GM19468 (cell line): ENCODE data around the gene GAK.
"Not testable (repeated sequence)": the region's sequence is repeated elsewhere in the genome, so short reads cannot be mapped to it uniquely, and the experiment has no call there.

ENCODE experiments used
- ATAC-seq: cut with Tn5 transposase; IDR thresholded peaks from one replicate; pipeline ENCODE4 v1.9.1; 2021; ENCODE audit warnings: mild to moderate bottlenecking, moderate library complexity, moderate number of reproducible peaks; ENCODE audit not compliant: unreplicated experiment; ENCODE audit errors: extremely low read depth

Gene GAK

DNA sequence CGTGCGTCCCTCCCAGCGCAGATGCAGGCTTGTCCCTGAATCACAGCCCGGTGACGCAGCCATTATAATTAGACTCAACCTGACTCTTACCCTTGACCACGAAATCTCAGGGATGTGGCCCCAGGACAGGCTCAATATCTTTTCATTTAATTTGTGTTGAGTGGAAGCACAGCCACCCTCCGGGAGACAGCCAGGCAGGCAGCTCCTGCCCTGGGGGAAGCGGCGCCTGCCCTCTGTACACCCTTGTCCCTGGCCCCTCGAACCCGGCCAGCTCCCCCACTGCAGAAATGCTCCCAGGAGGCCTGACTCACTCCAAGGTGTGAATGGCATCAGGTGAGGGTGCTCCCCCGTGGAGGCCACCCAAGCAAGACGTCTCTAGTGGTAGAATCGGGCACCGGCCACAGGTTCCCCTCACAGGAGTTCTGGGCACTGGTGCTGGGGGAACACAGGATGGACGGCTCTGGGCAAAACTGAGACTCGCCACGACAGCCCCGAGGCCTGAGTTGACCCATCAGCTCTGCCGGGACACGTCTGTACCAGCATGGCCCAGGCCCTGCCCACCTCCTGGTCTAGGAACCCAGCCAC lies 108.8 kb downstream of the GAK start:
- ATAC-seq = no peak

DNA sequence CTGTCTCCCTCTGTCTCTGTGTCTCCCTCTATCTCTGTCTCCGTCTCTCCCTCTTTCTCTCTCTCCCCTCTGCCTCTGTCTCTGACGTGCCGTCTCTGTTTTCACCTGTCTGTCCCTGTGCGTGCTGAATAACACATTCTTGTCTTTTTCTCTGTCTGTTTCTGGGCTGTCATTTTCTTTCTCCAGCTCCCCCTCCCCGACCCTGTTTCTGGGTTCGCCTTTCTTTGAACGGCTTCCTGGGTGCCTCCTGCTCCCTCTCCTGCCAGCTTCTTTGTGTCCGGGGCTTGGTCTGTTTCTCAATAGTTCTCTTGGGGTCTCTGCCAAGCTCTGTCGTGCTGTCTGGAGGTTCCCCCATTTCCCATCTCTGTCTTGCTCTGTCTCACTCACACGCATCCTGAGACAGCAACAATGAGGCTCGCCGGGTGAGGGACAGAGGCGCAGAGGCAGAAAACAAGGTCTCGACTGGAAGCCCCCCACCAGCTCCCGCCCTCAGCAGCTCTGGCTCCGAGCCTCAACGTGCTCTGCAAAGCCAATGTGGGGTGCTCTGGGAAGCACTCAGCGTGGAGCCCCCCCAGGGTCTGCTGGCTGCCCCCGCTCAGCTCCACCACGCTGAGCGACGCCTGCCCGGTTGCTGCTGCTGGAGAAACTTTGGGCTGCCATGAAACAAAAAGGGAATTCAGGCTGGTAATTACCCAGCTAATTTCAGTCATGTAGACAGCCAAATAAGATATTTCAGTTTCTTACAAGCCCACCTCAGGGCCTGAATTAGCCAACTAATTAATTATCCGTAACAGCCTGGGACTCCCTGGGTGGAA lies 109.5 kb downstream of the GAK start:
- ATAC-seq = no peak

DNA sequence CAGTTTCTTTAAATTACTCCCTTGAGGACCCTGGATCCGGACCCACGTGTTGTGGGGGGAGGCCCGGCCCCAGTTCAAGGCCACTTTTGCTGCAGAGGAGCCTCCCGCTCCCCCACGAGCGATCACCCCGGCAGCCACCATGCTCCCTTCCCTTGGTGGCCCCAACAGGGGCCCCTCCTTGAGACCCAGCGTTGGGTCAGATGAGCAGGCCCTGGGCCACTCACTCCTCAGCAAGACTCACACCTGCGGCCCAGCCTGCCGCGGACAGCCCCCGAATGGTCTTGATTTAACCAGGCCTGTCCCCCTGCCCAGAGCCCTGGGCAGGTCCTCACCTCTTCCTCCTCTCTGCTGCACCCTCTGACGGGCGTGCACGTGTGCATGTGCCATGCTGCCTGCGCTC lies 110.5 kb downstream of the GAK start:
- no peak for ATAC-seq

DNA sequence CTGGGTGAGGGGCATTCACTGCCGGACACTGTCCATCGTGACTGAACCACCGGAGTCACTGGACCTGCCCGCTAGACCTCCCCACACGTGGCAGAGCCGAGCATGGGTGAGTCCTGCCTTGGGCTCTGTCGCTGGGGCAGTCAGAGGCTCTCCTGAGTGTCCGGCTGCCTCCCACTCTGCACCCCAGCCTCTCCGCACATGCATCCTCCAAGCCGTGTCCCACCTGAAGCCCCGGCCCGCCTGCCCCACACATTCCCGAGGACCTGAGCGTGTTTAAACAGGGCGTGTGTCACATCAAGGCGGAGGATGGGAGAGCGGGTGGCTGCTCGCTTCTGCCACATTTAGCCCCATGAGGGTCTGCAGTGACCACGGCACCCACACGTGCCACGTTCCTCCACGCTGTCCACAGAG lies 110.9 kb downstream of the GAK start:
- ATAC-seq = no peak

DNA sequence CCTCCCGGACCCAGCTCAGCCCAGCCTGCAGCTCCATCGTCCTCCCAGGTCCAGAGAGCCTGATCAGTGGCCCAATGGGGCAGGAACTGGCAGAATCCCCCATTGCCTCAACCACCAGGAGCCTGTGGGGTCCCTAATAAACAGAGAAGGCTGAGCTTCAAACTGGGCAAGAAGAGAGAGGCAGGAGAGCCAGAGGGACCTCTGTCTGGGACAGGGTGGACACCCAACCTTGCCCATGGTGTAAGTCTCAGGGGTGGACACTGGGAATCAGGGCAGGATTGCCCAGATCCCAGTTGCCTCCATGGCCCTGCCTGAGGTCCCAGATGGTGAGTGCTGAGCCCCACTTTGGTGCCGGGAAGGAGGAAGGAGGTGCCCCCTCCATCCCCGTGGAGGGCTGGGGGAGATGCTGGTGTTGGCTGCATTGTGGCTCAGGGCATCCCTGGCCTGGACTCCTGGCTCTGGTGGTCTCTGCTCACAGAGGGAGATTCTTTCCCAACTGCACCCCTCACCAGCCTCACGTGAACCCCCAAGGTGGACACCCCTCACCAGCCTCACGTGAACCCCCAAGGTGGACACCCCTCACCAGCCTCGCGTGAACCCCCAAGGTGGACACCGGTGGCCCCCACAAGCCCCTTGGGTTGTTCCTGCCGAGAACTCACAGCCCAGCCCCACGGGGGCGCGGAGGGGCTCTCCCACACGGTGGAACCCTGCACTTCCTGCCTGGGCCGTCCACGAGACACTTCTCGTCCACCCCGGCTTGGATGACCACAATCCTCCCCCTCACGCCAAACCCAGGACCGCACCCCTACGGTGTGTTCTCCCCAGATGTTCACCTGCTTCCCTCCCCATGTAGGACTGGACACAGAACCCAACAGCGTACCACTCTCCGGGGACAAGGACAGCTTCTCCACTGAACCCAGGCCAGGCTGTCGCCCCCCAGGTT lies 111.6 kb downstream of the GAK start:
- ATAC-seq = no peak

DNA sequence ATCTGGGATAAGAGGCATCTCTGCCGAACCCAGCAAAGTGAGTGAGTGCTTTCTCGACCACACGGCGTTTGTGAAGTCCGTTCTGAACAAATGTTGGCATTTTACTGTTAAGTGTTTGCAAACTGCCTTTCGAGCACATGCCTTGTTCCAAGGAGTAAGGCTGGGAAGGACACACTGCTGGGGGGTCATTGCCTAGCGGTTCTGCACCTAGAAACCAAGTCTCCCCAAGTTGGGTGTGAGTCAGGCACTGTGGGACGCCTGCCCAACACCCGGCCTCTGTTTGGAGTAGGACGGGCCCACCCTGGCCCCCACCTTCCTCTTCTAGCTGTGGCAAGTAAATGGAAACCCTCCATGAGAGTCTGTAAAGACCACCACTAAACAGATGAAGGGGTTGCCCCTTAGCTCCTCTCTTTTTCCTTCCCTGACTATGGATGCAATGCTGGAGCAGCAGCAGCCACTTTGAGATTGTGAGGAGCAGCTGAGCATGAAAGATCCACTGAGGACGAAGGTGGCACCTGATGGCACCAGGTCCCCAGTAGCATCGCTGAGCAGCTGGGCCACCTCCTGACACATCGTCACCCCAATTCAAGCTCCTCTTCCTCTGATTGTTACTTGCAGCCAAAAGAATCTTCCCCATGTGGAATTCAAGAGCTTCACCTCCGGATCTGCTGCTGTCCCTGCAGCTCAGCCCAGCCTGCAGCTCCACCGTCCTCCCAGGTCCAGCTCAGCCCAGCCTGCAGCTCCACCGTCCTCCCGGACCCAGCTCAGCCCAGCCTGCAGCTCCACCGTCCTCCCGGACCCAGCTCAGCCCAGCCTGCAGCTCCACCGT lies 112.5 kb downstream of the GAK start:
- ATAC-seq = no peak

DNA sequence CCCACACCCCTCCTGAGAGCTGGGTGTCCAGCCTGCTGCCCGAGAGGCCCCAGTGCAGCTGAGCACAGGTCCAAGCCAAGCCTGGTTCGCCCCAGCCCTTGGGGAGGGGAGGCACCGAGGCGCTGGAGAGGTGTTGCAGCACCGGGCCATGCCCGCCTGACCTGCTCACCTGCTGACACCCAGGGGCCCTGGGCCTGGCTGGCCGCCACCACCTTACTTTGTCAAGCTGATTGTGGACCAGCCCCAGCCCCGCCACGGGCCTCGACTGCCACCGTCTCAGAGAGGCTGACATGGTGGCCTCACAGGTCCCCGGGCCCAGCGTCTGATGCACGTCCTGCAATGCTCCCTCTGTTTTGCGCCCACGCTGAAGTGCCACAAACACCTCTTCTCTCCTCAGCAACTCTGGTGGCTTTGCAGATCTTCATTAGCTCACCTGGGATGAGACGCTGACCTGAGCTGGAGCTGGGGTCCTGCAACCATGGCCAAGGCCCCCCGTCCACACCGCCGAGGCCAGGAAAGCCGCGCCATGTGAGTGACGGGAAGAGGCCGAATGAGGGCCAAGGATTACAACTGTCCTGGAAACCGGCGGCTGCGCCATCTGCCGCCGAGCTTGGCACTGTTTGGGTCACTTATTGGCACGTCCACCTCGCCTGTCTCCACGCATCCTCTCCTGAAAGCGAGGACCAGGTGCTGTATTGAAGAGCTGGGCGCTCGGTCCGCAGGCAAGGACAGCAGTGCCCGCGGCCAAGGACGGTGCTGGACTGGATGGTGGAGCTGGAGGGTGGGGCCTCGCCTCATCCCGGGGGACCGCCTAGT lies 113.8 kb downstream of the GAK start:
- no peak for ATAC-seq

DNA sequence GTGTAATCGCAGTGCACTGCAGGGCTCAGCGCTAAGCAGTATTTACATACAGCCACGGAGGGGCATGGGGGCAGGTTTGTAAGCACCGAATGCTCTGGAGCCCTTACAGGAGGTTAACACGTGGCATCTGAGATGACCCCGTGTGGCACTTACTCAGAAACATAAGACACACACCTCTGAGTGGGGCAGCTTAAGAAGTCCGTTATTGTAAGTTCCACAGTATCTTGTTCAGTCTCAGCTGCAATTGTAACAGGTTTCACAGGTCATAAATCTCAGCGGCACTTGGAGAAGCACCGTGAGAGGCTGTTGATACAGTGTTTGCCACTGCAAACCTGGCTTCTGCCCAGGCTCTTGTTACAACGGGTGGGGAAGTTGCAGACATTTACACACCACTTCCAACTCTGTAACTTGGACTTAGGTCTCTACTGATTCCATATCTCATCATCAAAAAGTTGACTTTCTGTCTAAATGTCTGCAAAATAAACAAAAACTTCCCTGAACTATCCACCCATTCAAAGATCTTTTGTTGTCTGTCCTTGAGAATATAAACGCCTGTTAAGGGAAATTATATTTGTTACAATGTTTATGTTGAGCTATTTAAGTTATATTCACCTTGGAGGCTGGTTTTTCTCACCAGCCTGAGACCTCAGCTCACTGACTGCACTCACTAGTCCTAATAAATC lies 116.5 kb downstream of the GAK start:
- ATAC-seq = no peak

DNA sequence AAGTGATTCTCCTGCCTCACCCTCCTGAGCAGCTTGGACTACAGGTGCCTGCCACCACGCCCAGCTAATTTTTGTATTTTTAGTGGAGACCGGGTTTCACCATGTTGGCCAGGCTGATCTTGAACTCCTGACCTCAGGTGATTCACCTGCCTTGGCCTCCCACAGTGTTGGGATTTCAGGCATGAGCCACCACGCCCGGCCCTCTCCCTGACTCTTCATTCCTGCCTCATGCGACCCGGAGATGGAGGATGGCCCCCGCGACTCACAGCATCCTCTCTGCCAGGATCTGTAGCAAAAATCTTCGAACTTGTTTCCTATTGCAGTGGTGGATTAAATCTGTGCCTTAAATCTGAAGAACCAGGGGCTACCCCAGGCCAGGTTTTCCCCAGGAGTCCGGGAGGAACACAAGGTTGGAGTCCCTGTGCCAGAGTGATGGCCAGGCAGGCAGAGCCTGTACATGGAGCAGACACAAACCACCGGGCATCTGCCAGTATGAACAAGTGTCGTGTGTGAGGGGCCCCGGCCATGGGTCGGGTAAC lies 117.7 kb downstream of the GAK start:
- ATAC-seq = no peak

DNA sequence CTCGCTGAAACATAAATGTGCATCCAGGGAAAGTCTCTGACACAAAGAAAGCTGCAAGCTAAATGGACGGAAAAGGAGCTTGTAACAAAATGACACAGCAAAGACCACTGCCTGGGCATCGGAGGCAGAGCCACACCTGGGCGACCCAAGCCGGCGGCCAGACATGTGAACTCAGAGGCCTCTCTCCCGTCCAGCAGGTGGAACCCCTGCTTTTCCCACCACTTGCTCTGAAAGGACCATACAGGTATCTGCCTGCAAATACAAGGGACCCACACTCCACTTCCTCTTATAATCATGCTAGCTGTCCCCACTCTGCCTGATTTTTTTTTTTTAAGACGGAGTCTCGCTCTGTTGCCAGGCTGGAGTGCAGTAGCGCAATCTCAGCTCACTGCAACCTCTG lies 118.2 kb downstream of the GAK start:
- ATAC-seq = no peak

DNA sequence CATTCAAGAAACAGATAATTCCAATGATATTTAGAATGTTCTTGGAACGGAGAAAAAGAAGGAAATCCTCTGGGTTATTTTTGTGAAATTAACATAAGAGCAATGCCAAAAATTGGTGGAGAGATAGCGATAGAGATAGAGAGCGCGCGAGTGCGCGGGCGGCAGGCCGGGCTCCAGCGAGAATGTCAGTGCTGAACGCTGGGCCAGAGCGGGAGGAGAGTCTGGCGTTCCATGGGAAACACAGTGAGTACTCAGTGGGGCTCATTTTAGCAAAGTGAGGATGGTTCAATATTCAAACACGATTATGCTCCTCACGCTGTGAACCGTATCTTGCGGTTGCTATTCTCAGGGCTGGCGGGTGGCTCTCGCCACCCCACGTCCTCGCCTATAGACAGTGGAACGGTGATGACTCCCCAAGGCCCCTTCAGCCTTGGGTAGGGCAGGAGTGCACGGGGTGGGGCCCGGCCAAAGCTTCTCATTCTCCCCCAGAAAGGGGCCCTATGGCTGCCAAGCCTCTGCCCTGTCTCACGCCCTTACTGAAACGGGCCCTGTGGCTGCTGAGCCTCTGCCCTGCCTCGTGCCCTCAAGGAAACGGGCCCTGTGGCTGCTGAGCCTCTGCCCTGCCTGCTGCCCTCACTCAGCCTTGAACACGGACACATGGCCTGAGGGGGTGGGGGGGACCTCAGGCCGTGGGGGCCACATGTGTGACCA lies 123.1 kb downstream of the GAK start:
- no peak for ATAC-seq

DNA sequence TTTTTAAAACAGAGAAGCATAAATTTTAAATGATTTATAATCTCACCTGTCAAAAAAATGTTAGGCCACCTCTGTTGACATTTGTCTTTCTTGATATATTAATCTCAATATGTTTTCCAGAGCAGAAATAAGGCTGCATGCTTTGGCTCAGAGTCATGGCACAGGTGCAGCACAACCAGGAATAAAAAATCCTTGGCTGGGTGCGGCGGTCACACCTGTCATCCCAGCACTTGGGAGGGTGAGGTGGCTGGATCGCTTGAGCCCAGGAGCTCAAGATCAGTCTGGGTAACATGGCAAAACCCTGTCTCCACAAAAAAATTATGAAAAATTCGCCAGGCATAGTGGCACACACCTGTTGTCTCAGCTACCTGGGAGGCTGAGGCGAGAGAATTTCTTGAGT lies 124.3 kb downstream of the GAK start:
- ATAC-seq = no peak

DNA sequence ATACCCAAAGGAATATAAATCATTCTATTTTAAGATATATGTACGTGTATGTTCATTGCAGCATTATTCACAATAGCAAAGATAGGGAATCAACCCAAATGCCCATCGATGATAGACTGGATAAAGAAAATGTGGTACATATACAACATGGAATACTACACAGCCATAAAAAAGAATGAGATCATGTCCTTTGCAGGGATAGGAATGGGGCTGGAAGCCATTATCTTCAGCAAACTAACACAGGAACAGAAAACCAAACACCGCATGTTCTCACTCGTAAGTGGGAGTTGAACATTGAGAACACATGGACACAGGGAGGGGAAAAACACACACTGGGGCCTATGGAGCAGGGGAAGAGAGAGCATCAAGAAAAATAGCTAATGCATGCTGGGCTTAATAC lies 125.1 kb downstream of the GAK start:
- not testable (repeated sequence) for ATAC-seq

DNA sequence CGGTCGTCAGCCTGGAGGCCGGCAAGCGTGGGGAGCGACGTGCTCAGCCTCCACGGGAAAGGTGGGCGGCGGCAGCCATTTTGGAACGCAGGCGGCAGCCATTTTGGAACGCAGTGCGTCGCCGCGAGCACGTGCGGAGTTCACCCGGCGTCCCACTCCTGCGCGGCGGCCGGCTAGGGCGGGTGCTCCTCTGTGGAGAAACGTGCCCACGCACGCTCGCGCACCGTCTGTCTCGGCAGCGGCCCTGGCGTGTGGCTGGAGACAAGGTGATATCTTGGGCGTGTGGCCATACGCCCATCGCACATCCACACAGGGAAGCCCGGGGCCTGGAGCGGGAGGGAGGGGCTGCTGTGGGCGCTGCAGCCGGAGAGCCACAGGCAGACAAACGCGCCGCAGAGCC lies 127.3 kb downstream of the GAK start:
- ATAC-seq = no peak

DNA sequence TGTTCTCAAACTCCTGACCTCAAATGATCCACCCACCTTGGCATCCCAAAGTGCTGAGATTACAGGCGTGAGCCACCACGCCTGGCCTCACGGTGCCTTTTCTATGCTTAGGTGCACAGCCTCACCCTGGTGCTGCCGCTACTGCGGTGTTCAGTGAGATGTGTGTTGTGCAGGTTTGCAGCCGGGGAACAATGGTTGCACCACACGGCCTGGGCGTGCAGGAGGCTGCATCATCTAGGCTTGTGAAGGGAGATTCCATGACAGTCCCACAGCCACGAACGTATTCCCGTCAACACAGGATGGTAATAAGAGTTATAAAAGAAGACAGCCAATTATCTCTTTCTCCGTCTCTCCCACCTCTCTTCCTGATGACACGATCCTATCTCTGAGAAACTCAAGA lies 128.2 kb downstream of the GAK start:
- no peak for ATAC-seq

DNA sequence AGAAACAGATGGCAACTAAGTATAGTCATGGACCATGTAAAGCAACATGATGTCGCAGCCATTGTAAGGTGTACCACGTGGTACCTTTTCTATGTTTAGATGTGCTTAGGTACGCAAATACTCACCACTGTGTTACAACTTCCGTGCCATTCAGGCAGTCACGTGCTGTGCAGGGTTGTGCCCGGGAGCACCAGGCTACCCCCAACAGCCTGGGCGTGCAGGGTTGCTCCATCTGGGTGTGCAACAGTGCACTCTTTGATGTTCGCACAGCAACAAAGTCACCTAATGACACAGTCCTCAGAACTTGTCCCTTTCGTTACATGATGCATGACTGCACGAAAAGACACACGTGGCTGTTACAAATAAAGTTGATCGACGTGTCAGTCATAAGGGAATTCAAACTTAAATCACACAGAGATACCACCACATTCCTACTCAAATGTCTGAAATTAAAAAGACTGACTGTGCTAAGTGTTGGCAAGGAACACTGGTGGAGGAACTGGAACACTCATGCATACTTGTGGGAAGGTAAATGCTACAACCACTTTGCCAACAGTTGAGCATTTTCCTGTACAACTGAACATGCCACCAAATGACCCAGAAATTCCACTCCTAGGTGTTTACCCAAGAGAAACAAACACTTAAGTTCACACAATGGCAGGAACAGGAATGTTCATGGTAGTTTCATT lies 130.5 kb downstream of the GAK start:
- ATAC-seq = no peak
